Adipose tissue (tissue), 3 donors: Measurements from ENCODE around the gene ITGA5. TPM values are rescaled to one million over a fixed set of nuclear protein-coding genes. Genes with fewer than 3 reads are reported as not detected.

Experiments
- H3K27ac ChIP-seq: one replicate; pipeline ENCODE4 v1.5.1; 2013; ENCODE audit warnings: low read depth, low read length
- WGBS, 3 donors: extraction: QIAGEN DNeasy Blood & Tissue Kit; methylation state at CpG; one replicate each; pipeline ENCODE4 v1.1.7; 2013; 5-methylcytosine and 5-hydroxymethylcytosine counted together
- polyA plus RNA-seq, 3 donors: library from polyadenylated mRNA; stranded (reverse); fragments of 200-250 nt; gene quantifications; one replicate each; pipeline ENCODE4 v1.2.3, GENCODE V29; 2013
- donor health status: healthy with polysubstance abuse.
- donor health status: Bipolar disorder and iron deficiency.
- donor health status: healthy.

Gene ITGA5
- 10 to 100 TPM; 17.6 to 79.0 (median 61.3) TPM for polyA plus RNA-seq

DNA sequence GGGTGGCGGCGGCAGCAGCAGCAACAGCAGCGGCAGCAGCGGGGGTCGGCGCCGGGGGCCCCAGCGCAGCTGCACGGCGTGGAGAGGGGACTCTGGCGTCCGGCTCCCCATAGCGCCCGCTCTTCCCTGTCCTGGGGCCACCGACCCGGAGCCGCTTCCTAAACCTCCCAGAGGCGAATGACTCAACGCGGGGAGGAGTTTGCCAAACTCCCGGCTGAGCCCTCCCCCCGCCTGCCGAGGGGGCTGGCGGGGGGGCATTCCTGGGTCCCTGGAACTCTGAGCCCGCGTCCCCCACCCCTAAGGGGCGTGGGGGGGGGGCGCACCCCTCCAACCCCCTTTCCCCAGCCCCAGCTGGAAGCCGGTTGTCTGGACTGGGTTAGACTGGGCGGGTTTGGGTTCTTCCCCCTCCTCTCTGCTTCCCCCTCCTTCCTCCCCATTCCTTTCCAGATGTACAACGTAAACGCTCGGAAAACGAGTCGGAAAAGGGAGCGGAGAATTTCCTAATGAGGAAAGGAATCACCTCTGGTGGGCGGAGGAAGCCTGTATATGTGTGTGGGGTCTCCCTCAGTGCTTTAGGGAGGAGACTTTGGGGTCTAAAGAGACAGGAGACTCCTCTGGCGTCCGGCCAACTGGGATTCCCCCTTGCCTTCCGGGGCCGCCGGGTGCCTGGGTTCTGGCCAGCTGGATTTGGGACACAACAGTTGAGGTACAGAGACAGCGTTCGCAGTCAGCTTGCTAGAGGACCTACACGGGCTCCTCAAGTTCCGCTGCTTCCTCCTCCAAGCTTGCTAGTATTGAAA, at the start of gene ITGA5:
Gene ITGA5 (minus strand): TSS at position 179 of the 800 bp plus-strand sequence. CDS start 68 bp downstream, at position 111.
- 2 to 3% (median 2%) methylated on average over 43 to 46 of the region's 46 CpGs for WGBS, 3 donors

GRCh38 chr12:54465857-54466523, 46.9 kb upstream of the ITGA5 start:
- H3K27ac ChIP-seq, result no peak overlapping the region
- 33 to 63% (median 54%) methylated on average over 1 of the region's 1 CpG for WGBS, 3 donors

More for the DNA sequence above, at the start of gene ITGA5:
- peak within 1 kb of the TSS; percentile 24 for H3K27ac ChIP-seq

GRCh38 chr12:54463484-54463883, 44.4 kb upstream of the ITGA5 start:
- 28 to 50% (median 36%) methylated on average over 3 of the region's 3 CpGs for WGBS, 3 donors
- H3K27ac ChIP-seq, result no peak overlapping the region

DNA sequence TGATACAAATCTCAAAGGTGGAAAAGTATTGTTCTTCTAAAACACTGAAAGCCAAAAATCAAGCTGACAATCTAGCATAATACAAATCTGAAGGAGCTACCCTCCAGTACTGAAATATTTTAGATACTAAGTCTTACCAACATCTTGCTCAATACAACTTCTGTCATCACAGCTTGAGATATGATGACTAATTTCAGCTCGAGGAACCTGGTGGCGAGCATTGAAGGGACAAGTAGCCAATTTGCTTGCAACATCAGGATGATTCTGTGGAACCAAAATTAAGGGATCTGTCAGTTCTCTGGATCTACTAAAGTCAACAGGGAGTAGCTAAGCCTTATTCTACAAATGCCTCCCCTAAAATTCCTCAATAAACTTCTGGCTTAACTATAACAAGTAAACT, 44.0 kb upstream of the ITGA5 start:
- 19 to 47% (median 24%) methylated on average over 2 of the region's 2 CpGs for WGBS, 3 donors

DNA sequence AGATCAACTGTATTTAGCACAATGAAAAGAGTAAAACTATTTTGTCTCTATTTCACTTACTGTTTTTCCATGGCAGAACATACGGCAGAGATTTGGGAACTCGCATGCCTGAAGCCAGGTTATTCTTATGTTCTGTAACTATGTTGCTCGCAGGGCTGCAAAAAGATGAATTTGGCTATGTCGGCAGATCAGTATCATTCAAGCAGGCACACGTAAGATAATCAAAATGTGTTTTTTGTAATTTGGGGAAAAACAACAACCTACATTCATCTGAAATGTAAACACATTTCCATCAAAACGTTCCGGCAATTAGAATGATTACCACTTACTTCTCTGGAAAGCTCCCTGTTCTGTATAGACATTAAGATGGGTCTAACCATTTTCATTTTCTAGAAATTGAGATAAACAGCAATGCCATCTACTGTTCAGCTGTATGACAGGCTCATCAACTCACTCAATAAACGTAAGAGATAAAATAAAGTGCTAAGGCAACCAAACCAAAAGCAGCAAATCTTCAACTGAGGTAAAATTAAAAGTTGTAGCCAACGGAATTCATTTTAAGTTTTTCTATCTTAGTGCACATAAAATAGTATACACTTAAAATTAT, 41.4 kb upstream of the ITGA5 start:
- 70 to 82% (median 81%) methylated on average over 9 of the region's 9 CpGs for WGBS, 3 donors
- H3K27ac ChIP-seq, result no peak overlapping the region

More for the DNA sequence above, 44.0 kb upstream of the ITGA5 start:
- H3K27ac ChIP-seq, result no peak overlapping the region

DNA sequence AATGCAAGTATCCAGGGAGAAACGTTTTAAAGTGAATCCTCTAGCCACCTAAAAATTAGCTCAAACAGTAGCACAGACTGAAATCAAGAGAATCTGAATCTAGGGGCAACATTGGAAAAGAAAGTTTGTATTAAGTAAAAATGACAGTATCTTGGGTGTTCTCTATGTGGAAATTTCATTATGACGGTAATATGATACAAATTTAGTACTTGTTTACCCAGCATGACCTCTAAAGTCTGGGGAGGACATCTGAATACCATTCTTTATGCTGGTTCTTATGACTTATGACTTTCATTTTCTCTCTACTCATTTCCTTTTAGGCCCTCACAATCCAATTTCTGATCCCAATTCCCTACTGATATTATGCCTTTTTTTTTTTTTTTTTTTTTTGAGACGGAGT, 40.3 kb upstream of the ITGA5 start:
- H3K27ac ChIP-seq, result no peak overlapping the region
- WGBS, 3 donors, result 46 to 61% (median 56%) methylated on average over 2 of the region's 3 CpGs

DNA sequence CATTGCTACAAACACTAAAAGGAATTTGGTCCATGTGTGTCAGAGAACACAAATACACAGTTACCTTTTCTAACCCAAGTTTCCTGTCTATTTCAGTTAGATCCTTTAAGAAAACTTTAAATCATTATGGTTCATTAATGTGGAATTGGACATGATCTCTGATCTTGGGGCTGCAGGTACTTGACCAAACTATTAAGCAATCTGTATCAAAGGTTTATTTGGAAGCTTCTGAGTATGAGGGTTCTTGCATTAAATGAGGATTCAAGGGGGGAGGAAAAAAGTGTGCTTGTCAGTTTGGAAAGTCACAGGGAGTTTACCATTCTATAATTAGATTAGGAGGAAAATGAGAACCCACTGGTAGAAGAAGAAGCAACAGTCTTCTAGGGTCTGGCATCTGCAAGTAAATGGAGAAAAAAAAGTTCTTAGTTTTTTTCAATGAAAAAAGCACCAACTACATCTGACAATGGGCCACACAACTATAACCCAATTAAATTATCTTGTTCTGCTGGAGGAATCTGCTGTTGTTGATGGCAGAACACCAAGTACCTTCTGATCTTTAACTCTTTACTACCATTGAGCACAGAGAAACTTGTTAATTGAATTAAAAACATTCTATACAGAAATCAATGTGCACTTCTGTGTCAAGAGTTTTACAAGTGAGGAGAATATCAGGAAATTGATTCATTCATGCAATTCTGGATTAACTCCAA, 36.8 kb upstream of the ITGA5 start:
- H3K27ac ChIP-seq, result no peak overlapping the region

- H3K27ac ChIP-seq, result no peak overlapping the region
Observed at GRCh38 chr12:54452628-54453027, 33.6 kb upstream of the ITGA5 start.

DNA sequence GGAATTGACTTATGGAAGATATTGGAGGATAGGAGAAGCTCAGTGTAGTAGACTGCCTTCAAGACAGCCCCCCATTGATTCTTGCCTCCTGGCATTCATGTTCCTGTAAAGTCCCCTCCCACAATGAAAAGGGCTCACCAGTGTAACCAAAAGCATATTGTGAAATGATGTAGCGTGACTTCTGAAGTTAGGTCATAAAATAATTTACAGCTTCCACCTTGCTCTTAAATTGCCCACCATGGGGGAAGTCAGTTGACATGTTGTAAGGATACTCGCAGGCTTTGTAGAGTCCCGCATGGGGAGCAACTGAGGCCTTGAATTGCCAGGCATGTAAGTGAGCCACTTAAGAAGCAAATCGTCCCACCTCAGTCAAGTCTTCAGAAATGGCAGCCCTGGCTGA, 29.3 kb upstream of the ITGA5 start:
- WGBS, 3 donors, result 57 to 87% (median 72%) methylated on average over 4 of the region's 4 CpGs
- no peak overlapping the region for H3K27ac ChIP-seq

DNA sequence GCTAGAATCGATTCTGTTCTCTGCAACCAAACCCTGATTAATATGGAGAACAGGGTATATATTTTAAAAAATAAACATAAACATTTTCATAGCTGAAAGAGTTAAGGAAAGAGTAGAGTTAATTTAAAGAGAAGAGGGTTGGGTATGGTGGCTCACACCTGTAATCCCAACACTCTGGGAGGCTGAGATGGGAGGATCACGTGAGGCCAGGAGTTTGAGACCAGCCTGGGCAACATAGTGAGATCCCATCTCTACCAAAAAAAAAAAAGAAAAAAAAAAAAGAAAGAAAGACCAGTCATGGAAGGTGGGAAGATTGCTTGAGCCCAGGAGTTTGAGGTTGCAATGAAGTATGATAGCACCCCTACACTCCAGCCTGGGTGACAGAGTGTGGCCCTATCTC, 28.9 kb upstream of the ITGA5 start:
- H3K27ac ChIP-seq, result no peak overlapping the region
- 85 to 89% (median 87%) methylated on average over 2 of the region's 2 CpGs for WGBS, 3 donors

DNA sequence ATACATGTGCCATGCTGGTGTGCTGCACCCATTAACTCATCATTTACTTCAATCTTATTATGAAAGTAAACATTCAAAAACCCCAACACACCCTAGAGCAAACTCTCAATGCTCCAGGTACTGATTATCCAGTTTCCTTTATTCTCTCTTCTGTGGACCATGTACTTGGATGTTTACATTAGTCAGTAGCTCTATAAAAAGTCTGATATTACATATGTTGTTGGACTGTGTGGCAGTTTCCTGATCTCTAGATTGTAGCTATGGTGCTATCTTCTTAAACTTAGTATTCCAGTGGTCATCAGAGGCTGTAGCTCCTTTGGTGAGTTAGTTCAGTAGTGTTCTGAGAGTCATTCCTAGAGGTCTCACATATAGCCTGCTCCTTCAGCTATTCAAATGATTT, 25.1 kb upstream of the ITGA5 start:
- H3K27ac ChIP-seq, result no peak overlapping the region

GRCh38 chr12:54443446-54443845, 24.4 kb upstream of the ITGA5 start:
- WGBS, 3 donors, result 80 to 88% (median 84%) methylated on average over 4 of the region's 4 CpGs
- no peak overlapping the region for H3K27ac ChIP-seq

GRCh38 chr12:54442961-54443360, 23.9 kb upstream of the ITGA5 start:
- H3K27ac ChIP-seq, result no peak overlapping the region
- WGBS, 3 donors, result 58 to 80% (median 60%) methylated on average over 1 of the region's 1 CpG

DNA sequence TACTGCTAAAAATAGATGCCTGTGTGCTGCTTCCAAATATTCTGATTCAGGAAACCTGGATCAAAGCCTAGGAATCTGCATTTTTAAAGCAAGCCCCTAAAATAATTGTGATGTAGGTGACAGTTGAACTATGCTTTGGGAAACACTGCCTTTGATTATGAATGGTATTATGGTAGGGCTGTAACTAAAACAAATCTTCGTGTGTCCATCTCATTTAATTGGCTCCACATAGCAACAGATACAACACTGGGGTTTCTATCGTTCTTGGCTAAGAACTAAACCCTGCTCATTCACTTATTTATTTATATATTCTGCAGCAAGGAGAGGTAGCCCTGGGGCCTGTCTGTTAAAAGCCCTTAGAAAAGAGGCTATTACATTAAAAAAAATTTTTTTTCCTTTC, 23.0 kb upstream of the ITGA5 start:
- no peak overlapping the region for H3K27ac ChIP-seq
- WGBS, 3 donors, result 51 to 54% (median 51%) methylated on average over 2 of the region's 2 CpGs

DNA sequence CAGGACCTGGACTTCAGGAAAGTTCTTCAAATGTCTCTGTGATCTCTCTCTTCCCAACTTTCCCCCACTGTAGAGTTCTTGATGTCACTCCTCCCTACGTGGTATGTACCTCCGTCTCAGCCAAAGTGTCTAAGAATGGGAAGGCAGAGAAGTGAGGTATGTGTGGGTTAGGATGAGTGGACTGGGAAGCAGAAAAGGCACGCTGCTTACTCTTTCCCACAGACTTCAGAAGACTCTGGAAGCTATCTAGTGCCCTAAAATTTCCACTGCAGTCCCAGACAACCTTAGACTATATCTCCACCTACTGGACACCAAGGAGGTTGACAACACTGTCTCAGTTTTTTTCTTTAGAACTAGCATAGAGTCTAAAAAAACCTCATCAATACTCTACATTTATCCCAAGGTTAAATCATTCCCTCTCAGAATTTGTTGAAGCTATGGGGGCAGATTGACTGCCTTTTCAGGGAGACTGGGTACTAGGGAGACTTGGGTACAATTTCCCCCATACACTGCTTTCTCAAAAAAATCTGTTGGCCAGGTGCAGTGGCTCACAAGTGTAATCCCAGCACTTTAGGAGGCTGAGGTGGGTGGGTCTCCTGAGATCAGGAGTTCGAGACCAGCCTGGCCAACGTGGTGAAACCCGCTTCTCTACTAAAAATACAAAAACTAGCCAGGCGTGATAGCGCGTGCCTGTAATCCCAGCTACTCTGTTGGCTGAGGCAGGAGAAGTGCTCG, 20.6 kb upstream of the ITGA5 start:
- 44 to 45% (median 44%) methylated on average over 10 of the region's 10 CpGs for WGBS, 3 donors
- no peak overlapping the region for H3K27ac ChIP-seq

- H3K27ac ChIP-seq, result no peak overlapping the region
- WGBS, 3 donors, result 88 to 94% (median 93%) methylated on average over 1 of the region's 1 CpG
Observed at GRCh38 chr12:54439096-54439495, 20.0 kb upstream of the ITGA5 start.

GRCh38 chr12:54438517-54438916, 19.5 kb upstream of the ITGA5 start:
- no peak overlapping the region for H3K27ac ChIP-seq

DNA sequence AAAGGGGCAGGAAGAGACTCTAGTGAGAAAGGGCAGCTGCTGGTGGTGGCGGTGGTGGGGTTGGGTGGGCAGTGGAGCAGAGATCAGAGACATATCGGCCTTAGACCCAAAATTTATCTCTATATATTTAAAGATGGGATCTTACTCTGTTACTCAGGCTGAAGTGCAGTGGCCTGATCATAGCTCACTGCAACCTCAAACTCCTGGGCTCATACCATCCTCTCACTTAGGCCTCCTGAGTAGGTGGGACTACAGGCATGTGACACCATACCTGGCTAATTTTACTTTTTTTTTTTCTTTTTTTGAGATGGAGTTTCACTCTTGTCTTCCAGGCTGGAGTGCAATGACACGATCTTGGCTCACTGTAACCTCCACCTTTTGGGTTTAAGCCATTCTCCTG, 18.6 kb upstream of the ITGA5 start:
- no peak overlapping the region for H3K27ac ChIP-seq
- WGBS, 3 donors, result 78 to 93% (median 91%) methylated on average over 3 of the region's 3 CpGs

More at GRCh38 chr12:54438517-54438916, 19.5 kb upstream of the ITGA5 start:
- WGBS, 3 donors, result 80 to 82% (median 82%) methylated on average over 1 of the region's 1 CpG
